WTC11 (cell line): ENCODE results near the gene NPPA. TPM values are rescaled to one million over a fixed set of nuclear protein-coding genes. Genes with fewer than 3 reads are reported as not detected.

Experiments used
- ATAC-seq: fragments of 200-7000 bp; cut with Tn5 transposase; 2 replicates; pipeline ENCODE4 v1.10.0; 2021; ENCODE audit warnings: mild to moderate bottlenecking, moderate library complexity
- CTCF ChIA-PET: fragments of 300-600 bp; sonication (Branson Sonifier 250); formaldehyde crosslinking; loops from one replicate; lab custom pipeline; 2021; ENCODE audit warnings: antibody characterized with exemption; lab: Charles Lee
- POLR2A ChIA-PET: fragments of 350-600 bp; sonication (Branson Sonifier 250); formaldehyde crosslinking; loops from one replicate; lab custom pipeline; 2021; ENCODE audit warnings: antibody characterized with exemption; lab: Charles Lee
- DNase-seq: peaks from one replicate; pipeline ENCODE4 v3.0.0; 2021; ENCODE audit warnings: low spot score
- H3K27ac Mint-ChIP-seq: 2 replicates; pipeline ENCODE4 v1.8.0; 2021; ENCODE audit warnings: mixed read lengths
- H3K27me3 Mint-ChIP-seq: 2 replicates; pipeline ENCODE4 v1.8.0; 2021; ENCODE audit warnings: low read depth, mild to moderate bottlenecking, moderate library complexity, mixed read lengths
- H3K36me3 Mint-ChIP-seq: 2 replicates; pipeline ENCODE4 v1.8.0; 2021; ENCODE audit warnings: mixed read lengths
- H3K4me1 Mint-ChIP-seq: 2 replicates; pipeline ENCODE4 v1.8.0; 2022; ENCODE audit warnings: mixed read lengths
- H3K4me3 Mint-ChIP-seq: 2 replicates; pipeline ENCODE4 v1.8.0; 2021; ENCODE audit warnings: mild to moderate bottlenecking, moderate library complexity, mixed read lengths
- H3K9me3 Mint-ChIP-seq: 2 replicates; pipeline ENCODE4 v1.8.0; 2021; ENCODE audit warnings: mixed read lengths
- ATF6 ChIP-seq: sonication (generic); formaldehyde crosslinking; IDR thresholded peaks from 2 replicates; pipeline ENCODE4 v1.8.1; 2023; ENCODE audit warnings: mild to moderate bottlenecking, missing genetic modification reagents
- E2F5 ChIP-seq: sonication (generic); formaldehyde crosslinking; IDR thresholded peaks from 2 replicates; pipeline ENCODE4 v1.8.1; 2022; ENCODE audit warnings: mild to moderate bottlenecking, moderate library complexity, missing genetic modification reagents
- MAX ChIP-seq: sonication (generic); formaldehyde crosslinking; IDR thresholded peaks from 2 replicates; pipeline ENCODE4 v1.8.0; 2022; ENCODE audit warnings: mild to moderate bottlenecking, missing genetic modification reagents
- MLX ChIP-seq: sonication (generic); formaldehyde crosslinking; IDR thresholded peaks from 2 replicates; pipeline ENCODE4 v1.8.1; 2023; ENCODE audit warnings: mild to moderate bottlenecking, missing genetic modification reagents, moderate library complexity
- MXD4 ChIP-seq: fragments of 250-450 bp; sonication (Bioruptor Pico); IDR thresholded peaks from 2 replicates; pipeline ENCODE4 v1.8.0; 2021; ENCODE audit warnings: mild to moderate bottlenecking, moderate library complexity, borderline replicate concordance
- NFYB ChIP-seq: sonication (generic); formaldehyde crosslinking; conservative IDR thresholded peaks from 2 replicates; pipeline ENCODE4 v1.8.0; 2022; ENCODE audit warnings: low read depth, missing genetic modification reagents
- OVOL2 ChIP-seq: fragments of 250-450 bp; sonication (Bioruptor Pico); IDR thresholded peaks from 2 replicates; pipeline ENCODE4 v1.9.0; 2021; ENCODE audit warnings: mild to moderate bottlenecking, borderline replicate concordance
- SMAD3 ChIP-seq: sonication (generic); formaldehyde crosslinking; IDR thresholded peaks from 2 replicates; pipeline ENCODE4 v1.8.0; 2022; ENCODE audit warnings: missing genetic modification reagents, mild to moderate bottlenecking, borderline replicate concordance
- SP1 ChIP-seq: sonication (generic); formaldehyde crosslinking; conservative IDR thresholded peaks from 2 replicates; pipeline ENCODE4 v1.8.1; 2022; ENCODE audit warnings: missing genetic modification reagents
- ZNF219 ChIP-seq: sonication (generic); formaldehyde crosslinking; IDR thresholded peaks from 2 replicates; pipeline ENCODE4 v1.8.0; 2023; ENCODE audit warnings: missing genetic modification reagents, mild to moderate bottlenecking, borderline replicate concordance
- ZNF423 ChIP-seq: fragments of 250-450 bp; sonication (Bioruptor Pico); IDR thresholded peaks from 2 replicates; pipeline ENCODE4 v2.1.2; 2022; ENCODE audit warnings: mild to moderate bottlenecking, moderate library complexity
- ZNF532 ChIP-seq: fragments of 250-450 bp; sonication (Bioruptor Pico); IDR thresholded peaks from 2 replicates; pipeline ENCODE4 v1.9.0; 2021; ENCODE audit warnings: mild to moderate bottlenecking, borderline replicate concordance
- total RNA-seq: library from RNA; stranded (reverse); gene quantifications from 3 replicates; pipeline ENCODE4 v1.2.3, GENCODE V29; 2021
- TF ChIP-seq, protein P1 (sequence below): sonication (generic); formaldehyde crosslinking; IDR thresholded peaks from 2 replicates; pipeline ENCODE4 v1.8.1; 2022; ENCODE audit warnings: mild to moderate bottlenecking, missing genetic modification reagents, moderate library complexity, borderline replicate concordance

Gene NPPA
- total RNA-seq, 1 experiment from 2014 or later: not detected

DNA sequence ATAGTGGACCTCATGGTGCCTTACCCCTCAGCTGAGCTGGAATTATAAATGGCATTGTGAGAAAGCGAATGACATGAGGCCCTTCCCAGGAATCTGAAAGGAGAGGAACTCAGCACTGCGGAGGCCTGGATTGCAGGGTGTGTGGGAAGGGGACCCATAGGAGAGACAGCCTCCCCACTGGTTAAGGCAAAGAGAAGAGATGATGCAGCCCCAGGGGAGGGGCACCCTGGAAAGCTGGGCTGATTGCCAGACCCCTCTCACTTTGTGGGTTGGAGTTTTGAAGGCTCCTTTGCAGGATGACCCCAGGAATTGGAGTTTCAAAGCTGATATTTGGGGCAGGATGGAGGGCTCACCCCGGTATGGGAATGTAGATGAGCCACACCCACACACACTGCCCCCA, 9.1 kb upstream of the NPPA start:
- Mint-ChIP-seq H3K36me3 (no peaks in the 10 kb centered on the region), H3K4me1 (no peaks in the 10 kb centered on the region), H3K4me3 (no peak overlapping the region), H3K27ac (no peak overlapping the region), H3K9me3 (no peaks in the 10 kb centered on the region), H3K27me3 (peaks cover 46% of the 10 kb centered on the region)
- no peak for TF ChIP-seq OVOL2 (CRISPR knock-in tag)
- no peak for TF ChIP-seq MAX (CRISPR knock-in tag)
- TF ChIP-seq, protein P1, sequence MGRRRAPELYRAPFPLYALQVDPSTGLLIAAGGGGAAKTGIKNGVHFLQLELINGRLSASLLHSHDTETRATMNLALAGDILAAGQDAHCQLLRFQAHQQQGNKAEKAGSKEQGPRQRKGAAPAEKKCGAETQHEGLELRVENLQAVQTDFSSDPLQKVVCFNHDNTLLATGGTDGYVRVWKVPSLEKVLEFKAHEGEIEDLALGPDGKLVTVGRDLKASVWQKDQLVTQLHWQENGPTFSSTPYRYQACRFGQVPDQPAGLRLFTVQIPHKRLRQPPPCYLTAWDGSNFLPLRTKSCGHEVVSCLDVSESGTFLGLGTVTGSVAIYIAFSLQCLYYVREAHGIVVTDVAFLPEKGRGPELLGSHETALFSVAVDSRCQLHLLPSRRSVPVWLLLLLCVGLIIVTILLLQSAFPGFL: no peak
- TF ChIP-seq ZNF423: no peak
- no peak for TF ChIP-seq NFYB (CRISPR knock-in tag)
- no peak for TF ChIP-seq MXD4 (CRISPR knock-in tag)
- no peak for TF ChIP-seq ZNF219
- TF ChIP-seq ZNF532 (CRISPR knock-in tag): no peak
- no peak for TF ChIP-seq MLX (CRISPR knock-in tag)
- TF ChIP-seq SMAD3 (CRISPR knock-in tag): no peak
- no peak for TF ChIP-seq SP1
- TF ChIP-seq E2F5 (CRISPR knock-in tag): no peak
- DNase-seq (no peak), ATAC-seq (no peak)
- CTCF ChIA-PET: interaction anchor here (0.9 to 1.4 kb wide), 2 partner anchors 18 to 72 kb away, joined by 3 read pairs; no protein-coding TSS in a partner anchor
- POLR2A ChIA-PET: no interaction called here

DNA sequence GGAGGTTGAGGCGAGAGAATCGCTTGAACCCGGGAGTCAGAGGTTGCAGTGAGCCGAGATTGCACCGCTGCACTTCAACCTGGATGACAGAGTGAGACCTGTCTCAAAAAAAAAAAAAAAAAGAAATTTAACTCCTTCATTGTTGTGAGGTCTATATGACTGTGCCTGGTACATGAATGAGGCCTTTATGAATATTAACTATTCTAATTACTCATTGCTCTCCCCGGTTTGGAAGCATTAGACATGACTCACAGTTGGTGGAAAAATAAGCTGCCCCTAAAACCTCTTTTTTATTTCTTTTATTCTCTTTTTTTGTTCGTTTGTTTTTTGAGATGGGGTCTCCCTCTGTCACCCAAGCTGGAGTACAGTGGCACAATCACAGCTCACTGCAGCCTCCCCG, 7.8 kb upstream of the NPPA start:
- H3K9me3 Mint-ChIP-seq: no peaks in the 10 kb centered on the region
- DNase-seq (no peak), ATAC-seq (no peak)
- TF ChIP-seq ATF6 (CRISPR knock-in tag): no peak
- TF ChIP-seq MXD4 (CRISPR knock-in tag): no peak
- no peak for TF ChIP-seq MLX (CRISPR knock-in tag)
- H3K4me3 Mint-ChIP-seq: no peak overlapping the region
- ChIA-PET POLR2A (interaction anchor here (0.7 to 1.2 kb wide), 2 partner anchors 54 to 182 kb away, joined by 3 read pairs; no protein-coding TSS in a partner anchor), CTCF (interaction anchor here (0.6 to 3.0 kb wide), 6 partner anchors 12 to 112 kb away, joined by 3 to 12 read pairs (median 4); no protein-coding TSS in a partner anchor)
- H3K4me1 Mint-ChIP-seq: no peaks in the 10 kb centered on the region
- H3K27me3 Mint-ChIP-seq: peaks cover 40% of the 10 kb centered on the region
- no peak overlapping the region for H3K27ac Mint-ChIP-seq
- no peaks in the 10 kb centered on the region for H3K36me3 Mint-ChIP-seq
